T follicular helper cell (primary cell): ENCODE results near the gene CTCFL.

ENCODE experiments used
- DNase-seq: peaks from one replicate; pipeline ENCODE4 v3.0.0-alpha.2; 2020; ENCODE audit warnings: low read depth

CTCFL gene

GRCh38 chr20:57559658-57560553 is 35.0 kb upstream of the CTCFL start:
- no peak for DNase-seq

- DNase-seq: no peak
Measured at GRCh38 chr20:57559289-57559634, 34.3 kb upstream of the CTCFL start.

- DNase-seq: no peak
Measured at GRCh38 chr20:57558614-57559288, 33.8 kb upstream of the CTCFL start.

GRCh38 chr20:57557926-57558613 is 33.1 kb upstream of the CTCFL start:
- DNase-seq: no peak

- DNase-seq: no peak
Measured at GRCh38 chr20:57556980-57557274, 32.0 kb upstream of the CTCFL start.

- DNase-seq: no peak
Measured at GRCh38 chr20:57555457-57556184, 30.7 kb upstream of the CTCFL start.

- DNase-seq: no peak
Measured at GRCh38 chr20:57553376-57554018, 28.6 kb upstream of the CTCFL start.

- no peak for DNase-seq
Measured at GRCh38 chr20:57552471-57552870, 27.5 kb upstream of the CTCFL start.

GRCh38 chr20:57548177-57549058 is 23.5 kb upstream of the CTCFL start:
- DNase-seq: no peak

GRCh38 chr20:57546956-57547649 is 22.2 kb upstream of the CTCFL start:
- DNase-seq: no peak

GRCh38 chr20:57545927-57546662 is 21.2 kb upstream of the CTCFL start:
- DNase-seq: no peak

- no peak for DNase-seq
Measured at GRCh38 chr20:57544838-57545564, 20.1 kb upstream of the CTCFL start.

- DNase-seq: no peak
Measured at GRCh38 chr20:57543754-57544153, 18.8 kb upstream of the CTCFL start.

GRCh38 chr20:57540890-57541580 is 16.1 kb upstream of the CTCFL start:
- no peak for DNase-seq

- DNase-seq: no peak
Measured at GRCh38 chr20:57539889-57540288, 14.9 kb upstream of the CTCFL start.

- DNase-seq: no peak
Measured at GRCh38 chr20:57537822-57538221, 12.9 kb upstream of the CTCFL start.

- DNase-seq: no peak
Measured at GRCh38 chr20:57536771-57537724, 12.1 kb upstream of the CTCFL start.
